ENCODE data around the gene DCAF5.

GRCh38 chr14:69199786-69200185 is 46.9 kb upstream of the DCAF5 start:
- TF ChIP-seq CTCF (IDR thresholded peaks at IDR 0.05) (no peak), POLR2A (IDR thresholded peaks at IDR 0.05) (no peak)
